ENCODE data around the gene C8A. TPM values are rescaled to one million over a fixed set of nuclear protein-coding genes. Genes with fewer than 3 reads are reported as not detected.
A peak's percentile ranks its signal among the peaks of the same experiment; 100 is the strongest.

Gene C8A
- total RNA-seq, 1 donor from 2014 or later: 10.7 TPM

DNA sequence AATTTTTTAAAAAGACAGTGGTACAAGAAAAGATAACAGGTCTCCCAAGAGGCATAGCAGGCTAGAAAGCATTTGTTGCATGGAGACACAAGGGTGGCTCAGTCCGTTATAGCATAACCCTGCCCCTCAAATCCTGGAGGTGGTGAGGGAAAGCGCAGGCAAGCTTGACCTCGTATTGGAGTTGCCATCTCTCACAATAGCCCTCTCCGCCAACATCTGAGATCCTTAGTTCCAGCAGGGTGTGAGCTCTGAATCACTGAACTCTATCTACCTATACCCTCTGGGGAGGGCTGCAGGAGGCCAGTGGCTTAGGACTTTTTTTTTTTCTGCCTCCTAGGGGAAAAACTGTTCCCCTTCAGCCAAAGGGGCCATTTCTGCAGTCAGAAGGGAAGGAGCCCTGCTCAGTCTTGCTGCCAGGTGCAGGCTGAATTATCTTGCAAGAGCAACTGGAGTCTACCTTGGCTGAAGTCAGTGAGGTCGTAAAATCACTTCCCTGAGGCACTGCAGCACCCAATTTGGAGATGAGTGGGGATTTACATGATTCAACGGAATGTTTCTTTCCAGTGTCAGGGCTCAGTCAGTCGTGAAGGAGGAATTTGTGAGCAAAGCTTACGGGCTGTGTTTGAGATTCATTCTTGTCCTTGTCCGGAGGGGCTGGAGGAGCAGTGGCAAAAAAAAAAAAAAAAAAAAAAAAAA is 17.2 kb upstream of the C8A start:
- DNase-seq (ENCODE audit: low spot score): no peak

DNA sequence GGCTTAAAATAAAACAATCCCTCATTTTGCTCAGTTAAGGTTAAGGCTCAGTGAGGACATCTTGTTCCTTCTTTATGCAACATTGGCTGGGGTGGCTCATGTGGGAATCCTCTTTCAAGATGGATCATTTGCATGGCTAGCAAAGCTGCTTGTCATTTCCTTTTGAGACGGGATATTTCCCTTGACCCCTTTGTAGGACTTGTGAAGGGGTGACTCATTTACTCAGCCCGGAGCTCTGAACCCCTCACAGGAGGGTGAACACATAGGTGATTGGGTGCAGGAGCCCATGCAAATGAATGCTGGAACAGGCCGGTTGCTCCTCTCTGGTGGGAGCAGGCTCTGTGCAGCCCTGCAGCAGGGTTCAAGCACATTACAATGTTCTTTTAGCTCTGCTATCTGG is 15.8 kb upstream of the C8A start:
- DNase-seq (ENCODE audit: low spot score): no peak

DNA sequence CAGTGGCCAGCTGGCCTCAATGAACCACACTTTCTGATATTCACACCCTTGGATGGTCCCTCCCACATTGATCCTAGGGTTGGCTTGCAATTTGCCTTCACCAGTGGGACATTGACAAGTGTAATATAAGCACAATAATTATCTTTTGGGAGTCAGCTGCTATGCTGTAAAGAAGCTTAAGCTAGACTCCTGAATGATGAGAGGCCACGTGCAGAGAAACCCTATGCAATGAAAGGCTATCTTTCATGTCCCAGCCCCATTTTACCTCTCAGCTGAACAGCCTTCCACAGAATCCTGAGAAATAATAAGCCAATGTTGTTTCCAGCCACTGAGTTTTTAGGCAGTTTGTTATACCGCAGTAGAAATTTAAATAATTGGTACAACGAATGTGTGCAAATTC is 11.1 kb upstream of the C8A start:
- no peak for DNase-seq (ENCODE audit: low spot score)

DNA sequence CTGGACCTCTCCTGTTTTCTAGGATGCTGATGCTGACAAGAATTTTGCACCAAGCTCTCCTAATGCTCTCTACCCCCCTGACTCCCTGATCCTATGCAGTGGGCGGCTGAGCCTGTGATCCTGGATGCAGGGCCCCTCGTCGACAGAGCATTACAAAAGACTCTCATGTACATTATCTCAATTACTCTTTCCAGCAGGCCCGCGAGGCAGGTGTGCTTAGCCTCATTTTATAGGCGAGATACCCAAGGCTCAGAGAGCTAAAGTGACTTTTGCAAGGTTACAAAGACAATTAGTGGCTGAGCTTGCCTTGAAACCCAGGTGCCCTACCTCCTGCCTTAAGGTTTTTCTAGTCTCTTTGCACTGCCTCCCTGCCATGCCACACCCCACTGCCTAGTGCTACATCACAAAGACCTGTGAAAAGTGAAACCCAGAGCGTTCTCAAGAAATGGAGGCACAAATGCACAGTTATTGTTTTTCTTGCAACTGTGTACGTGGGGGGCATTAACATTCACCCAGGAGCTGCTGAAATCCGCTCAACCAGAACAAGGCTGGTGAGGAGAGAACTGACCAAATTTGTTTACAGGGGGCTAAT is 10.0 kb upstream of the C8A start:
- DNase-seq (ENCODE audit: low spot score): no peak

DNA sequence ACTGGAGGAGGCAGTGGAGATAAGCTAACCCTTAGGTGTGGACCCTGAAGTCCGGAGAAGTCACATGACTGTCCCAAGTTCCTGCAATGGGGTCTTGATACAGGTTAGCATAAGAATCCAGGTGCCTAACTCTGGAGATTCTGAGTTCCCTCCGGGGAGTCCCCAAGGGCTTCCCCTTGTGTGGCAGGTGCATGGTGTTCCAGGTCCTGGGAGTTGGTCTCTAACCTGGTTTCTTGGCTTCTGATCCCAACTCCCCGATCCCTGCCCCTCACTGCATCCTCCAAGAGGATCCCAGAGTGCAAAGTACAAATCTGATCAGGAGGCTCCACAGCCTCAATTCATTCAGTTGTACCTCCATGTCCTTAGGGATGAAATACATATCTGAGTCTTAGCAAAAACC is 9.3 kb upstream of the C8A start:
- DNase-seq (ENCODE audit: low spot score): no peak

DNA sequence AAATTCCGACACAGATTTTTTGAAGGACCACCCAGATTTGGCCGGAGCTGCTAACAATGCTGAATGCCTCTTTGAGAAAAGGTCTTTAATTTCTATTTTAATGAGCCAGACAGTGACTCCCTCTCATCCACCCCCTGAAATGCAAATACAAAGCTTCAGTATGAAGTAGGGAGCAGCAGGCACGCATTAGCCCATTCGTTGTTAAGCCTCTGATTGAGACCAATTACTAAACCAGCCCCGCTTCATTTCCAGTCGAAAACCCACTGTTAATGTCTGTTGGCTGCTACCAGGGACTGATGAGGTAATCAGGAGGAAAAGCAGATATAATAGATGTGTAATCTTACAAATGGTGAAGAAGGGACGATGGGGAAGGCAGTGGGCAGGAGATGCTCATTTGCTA is 4.8 kb upstream of the C8A start:
- no peak for DNase-seq (ENCODE audit: low spot score)

DNA sequence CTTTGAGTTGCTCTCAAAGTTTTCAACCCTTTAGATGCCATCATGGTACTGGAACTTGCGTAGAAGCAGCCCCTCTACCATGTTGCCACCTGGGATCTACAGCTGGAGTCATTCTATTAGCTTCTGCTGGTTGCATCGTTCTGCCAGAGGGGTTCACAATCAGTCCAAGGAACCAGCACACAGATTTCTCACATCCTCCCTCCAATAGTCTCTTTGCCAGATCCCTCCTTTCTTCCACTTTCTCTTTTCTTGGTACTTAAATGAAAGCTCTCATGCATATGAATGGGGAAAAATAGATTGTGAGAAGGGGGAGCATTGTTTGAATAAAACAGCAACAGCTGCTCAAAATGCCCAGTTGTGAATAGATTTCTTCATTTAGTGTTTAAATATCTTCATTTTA is 4.2 kb upstream of the C8A start:
- DNase-seq (ENCODE audit: low spot score): no peak

DNA sequence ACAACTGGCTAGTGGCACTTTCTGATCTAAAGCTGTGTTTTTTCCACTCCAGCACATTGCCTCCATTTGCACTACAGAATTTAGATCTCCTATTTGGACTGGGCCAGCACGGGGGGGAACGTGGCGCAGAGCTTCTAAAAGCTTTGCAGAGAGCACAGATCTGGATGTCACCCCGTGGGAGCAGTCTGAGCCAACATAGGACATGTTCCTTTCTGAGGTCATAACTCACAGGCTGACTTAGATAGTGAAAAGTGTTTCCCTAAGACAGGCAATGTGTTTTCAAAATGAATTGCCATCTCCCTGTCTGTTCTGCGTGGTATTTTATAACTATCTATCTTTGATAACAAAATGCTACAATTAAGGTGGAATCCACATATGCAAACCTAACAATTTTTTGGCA is 3.7 kb upstream of the C8A start:
- no peak for DNase-seq (ENCODE audit: low spot score)

DNA sequence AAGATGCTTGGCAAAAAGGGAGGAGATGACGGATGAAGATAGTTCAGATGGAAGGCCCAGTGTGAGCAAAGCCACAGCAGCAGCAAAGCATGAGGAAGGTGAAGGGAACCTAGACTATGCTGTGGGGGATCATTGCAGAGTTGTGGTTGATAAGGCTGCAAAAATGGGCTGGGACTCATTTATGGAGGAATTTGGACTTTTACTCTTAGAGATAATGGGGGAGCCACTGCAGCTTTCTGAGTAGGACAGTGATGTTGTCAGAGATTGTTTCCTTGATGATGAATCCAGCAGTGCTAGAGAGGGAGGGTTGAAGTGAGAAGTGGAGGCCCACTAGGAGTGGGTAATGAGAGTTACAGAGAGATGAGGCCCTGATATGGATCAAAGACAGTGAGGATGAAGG is 2.1 kb upstream of the C8A start:
- DNase-seq (ENCODE audit: low spot score): no peak

DNA sequence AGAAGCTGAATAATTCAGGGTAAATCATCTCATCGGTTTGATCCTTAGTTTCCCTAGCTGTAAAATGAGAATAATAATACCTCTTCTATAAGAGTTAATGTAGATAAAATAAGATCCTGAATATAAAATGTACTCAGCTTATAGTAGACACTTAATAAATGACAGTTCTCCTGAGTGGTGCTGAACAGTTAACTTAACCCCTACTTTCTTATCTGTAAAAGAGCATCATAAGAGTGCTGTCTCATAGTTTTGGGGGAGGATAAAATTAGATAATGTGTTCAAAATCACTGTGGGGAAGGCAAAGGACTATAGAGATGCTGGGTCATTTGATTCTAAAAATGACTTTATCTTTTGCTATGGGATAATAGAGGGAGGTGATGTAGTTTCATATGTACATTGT is 593 bp downstream of the C8A start:
- DNase-seq (ENCODE audit: low spot score): no peak

DNA sequence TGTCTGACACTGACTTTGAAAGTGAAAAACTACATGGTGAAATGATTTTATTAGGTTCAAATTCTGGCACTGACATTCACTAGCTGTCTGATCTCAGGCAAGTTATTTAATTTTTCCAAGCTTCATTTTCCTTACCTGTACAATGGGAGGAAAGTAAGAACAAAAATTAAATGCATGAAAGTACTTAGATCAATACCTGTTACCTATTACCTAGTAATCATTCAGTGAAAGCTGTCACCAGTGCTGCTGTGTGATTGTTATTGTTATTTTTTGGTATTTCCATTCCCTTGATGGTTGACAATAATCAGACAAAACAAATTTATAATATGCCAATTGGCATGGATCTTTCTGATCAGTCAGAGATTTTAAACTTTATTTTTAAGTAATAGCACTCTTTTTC is 1.6 kb downstream of the C8A start:
- DNase-seq (ENCODE audit: low spot score): no peak

DNA sequence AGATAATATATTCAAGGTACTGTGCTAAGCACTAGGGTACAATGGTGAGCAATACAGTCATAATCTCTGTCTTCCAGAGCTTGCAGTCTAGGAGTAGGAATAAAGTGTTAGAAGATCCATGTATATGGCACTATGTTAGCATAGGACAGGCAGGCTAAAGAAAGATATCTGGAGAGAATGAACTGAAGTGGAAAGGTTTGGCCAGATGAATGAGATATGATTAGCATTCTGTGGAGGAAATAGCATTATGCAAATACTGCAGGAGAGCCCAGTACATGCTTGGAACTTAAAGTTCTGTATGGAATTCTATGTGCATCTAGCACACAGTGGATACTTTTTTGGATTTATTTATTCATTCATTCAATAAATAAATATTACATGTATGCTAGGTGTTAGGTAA is 4.7 kb downstream of the C8A start:
- no peak for DNase-seq (ENCODE audit: low spot score)

DNA sequence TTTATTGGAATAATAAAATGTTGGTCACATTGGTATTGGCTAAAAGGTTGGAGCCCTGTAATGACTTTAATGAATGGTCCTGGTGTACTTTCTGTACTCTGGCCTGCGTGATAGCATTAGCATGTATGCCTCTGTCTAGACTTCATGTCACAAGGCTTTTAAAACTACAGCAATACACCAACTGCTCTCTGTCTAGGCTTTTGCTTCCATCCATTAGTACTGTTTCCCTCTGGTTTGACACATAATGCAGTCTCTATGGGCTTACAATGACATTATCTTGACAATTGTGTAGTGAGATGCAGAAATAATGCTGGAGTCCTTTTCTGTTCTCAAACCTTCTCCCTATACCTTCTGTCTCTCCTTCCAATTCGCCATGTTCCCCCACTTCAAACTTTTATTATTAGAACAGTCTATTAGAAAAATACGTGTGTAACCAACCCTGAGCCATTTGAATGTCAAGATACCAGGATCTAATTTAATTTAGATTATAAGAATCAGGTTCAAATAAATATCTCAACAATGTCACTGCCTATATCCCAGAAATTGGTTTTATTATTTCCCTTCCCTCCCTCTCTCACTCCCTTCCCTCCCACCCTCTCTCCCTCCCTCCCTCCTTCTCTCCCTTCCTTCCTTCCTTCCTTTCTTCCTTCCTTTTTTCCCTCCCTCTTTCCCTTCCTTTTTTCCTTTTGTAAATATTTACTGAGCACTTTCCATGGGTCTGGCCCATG is 8.8 kb downstream of the C8A start:
- no peak for DNase-seq (ENCODE audit: low spot score)

DNA sequence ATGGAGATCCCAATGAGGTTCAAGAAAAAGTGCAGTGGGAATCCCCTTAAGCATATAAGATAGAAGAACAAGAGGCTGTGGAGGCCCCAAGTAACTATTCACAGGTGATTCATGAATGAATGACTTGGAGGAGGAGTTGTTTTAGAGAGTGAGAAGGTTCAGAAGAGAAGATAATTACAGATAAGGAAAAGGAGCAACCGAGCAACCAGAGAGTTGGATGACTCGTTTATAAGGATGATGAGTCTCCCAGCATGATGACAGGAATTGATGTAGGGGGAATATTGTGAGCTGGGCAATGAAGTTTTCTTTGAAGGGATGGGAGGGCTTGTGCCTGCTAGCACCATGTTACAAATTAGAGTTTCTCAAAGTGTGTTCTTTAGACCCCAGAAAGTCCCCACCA is 9.8 kb downstream of the C8A start:
- DNase-seq (ENCODE audit: low spot score): no peak

DNA sequence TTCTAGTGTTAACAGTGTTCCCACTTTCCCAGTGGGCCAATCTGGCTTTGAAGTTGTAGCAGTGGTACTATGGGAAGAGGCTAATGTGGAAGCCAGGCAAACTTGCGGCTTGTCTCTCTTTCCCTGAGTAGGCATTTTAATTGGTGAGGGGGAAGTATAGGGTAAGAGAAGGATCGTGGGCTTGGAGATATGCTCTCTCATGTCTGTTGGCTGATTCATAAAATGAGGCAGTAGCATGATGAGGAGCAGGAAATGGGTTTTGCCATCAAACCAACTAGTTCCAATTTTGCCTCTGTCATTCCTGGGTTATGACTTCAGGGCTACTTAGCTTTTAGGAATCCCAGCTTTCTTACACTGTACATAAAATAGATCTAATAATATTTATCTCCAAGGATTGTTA is 12.1 kb downstream of the C8A start:
- DNase-seq (ENCODE audit: low spot score): no peak

DNA sequence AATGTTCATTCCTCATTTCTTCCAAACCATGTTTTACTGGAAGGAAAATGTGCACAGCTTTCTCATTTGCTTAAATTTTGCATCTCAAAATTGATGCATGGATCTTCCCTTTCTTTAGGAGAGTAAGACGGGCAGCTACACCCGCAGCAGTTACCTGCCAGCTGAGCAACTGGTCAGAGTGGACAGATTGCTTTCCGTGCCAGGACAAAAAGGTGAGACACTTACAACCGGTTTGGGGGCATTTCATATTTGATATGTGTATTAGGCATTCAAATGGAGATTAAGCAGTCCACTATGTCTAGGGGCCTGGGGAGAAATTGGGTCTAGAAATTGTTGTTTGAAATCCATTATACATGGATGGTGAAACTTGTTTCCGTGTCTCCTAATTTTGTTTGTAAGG is 12.9 kb downstream of the C8A start:
- DNase-seq (ENCODE audit: low spot score): peak; percentile 49

DNA sequence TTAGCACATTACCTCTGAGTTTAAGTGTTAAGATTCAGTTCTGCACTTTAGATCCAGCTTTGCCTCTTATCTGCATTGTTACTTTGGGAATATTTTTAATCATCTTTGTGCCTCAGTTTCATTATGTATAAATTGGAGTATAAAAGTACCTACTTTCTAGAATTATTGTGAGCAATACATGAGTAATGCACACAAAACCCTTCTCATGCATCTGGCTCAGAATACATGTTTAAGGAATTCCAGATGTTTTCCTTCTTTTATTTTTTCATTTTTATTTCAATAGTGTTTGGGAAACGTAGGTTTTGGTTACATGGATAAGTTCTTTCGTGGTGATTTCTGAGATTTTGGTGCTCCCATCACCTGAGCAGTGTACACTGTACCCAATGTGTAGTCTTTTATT is 14.2 kb downstream of the C8A start:
- no peak for DNase-seq (ENCODE audit: low spot score)

DNA sequence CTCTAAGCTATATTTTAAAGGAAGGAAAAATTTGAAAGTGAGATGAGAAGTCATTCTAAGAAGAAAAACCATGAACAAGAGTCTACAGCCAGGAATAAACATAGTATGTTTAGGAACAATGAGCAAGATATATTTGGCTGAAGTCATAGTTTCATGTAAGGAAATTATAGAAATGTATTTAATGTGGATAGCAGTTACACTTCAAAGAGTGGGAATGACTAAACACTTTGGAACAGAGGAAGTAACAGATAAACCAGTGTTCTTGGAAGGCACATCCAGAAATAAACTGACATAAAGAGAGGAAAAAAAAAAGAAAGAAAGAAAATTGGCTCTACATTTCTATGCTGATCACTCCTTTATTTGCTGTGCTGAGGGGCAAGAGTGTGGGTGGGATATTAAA is 18.0 kb downstream of the C8A start:
- DNase-seq (ENCODE audit: low spot score): no peak

DNA sequence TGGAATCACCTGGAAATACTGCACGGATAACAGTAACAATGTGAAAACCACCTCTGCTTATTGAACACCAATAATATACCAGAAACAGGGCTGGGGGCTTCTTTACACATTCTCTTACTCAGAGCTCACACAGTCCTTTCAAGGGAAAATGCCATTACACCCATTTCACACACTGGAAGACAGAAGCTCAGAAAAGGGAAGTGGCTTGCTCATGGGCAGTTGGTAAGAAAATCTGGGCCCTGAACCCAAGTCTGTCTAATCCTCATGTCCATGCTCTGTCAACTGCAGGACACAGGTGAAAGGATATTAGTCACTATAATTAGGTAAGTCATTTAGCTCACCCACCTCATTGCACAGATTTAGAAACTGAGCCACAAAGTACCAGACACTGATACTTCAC is 18.6 kb downstream of the C8A start:
- no peak for DNase-seq (ENCODE audit: low spot score)

DNA sequence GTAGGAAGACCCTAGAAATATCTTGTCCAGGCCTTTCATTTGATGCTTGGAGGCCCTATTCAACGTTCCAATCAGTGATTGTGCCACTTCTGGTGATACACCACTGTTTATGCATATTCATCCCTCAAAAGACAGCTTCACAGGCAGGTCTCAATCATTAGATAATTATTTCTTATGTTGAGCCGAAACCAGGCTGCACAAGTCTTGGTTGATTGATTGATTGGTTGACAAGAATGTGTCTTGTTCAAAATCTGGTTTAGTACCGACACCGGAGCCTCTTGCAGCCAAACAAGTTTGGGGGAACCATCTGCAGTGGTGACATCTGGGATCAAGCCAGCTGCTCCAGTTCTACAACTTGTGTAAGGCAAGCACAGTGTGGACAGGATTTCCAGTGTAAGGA is 20.1 kb downstream of the C8A start:
- no peak for DNase-seq (ENCODE audit: low spot score)

DNA sequence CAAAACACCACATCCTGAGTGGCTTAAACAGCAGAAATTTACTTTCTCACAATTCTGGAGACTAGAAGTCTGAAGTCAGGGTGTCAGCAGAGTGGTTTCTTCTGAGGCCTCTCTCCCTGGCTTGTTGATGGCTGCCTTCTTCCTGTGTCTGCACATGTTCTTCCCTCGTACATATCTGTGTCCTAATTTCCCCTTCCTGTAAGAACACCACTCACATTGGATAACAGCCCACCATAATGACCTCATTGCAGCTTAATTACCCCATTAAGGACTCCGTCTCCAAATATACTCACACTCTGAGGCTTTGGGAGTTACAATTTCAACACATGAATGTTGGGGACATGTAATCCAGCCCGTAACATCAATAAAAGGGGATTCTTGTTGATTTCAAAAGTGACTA is 23.4 kb downstream of the C8A start:
- no peak for DNase-seq (ENCODE audit: low spot score)

DNA sequence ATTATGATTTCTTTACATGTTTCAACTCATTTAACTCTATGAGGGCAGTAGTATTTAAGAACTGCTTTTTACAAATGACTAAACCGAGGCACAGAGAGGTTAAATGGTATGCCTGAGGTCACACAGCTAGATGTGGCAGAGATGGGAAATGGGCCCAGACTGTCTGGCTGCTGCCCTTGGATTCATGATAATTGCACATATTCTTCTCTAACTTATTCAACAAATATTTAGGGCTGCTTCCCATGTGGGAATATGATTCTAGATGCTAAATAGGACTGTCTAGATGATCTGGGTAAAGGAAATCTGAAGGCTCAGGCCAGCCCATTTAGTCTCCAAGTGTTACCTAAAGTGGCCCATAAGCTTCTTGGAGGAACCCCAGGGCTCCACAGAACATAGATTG is 26.2 kb downstream of the C8A start:
- no peak for DNase-seq (ENCODE audit: low spot score)

DNA sequence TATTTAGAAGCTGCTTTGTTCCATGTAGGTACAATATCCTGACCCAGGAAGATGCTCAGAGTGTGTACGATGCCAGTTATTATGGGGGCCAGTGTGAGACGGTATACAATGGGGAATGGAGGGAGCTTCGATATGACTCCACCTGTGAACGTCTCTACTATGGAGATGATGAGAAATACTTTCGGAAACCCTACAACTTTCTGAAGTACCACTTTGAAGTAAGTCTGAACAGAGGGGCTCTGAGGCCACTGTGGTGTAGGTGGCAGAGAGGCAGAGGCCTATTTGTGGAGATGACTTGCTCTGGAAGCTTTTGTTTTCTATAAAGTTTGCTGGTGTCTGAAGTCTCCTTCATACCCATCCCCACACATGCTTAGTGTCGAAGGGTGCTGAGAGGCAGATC is 26.8 kb downstream of the C8A start:
- no peak for DNase-seq (ENCODE audit: low spot score)

DNA sequence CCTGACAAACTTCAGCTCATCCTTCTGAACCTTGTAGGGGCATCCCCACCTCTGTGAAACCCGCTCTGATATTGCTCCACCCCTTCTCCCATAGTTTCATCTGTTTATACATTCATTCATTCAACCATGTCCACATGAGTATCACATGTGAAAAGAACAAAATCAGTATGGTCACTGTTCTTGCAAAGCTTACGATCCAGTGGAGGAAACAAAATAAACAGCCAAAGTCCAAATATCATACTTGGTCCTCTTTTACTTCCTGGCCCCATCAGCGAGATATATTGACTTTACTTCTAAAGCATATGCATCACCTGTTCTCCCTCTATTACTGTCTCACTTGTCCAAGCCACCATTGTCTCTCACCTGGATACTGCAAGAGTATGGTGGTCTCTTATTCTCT is 35.6 kb downstream of the C8A start:
- no peak for DNase-seq (ENCODE audit: low spot score)
